K562 treated with DMSO at 1 percent for 4 hours (cell line): ENCODE data around the gene SELENOI. TPM values are rescaled to one million over a fixed set of nuclear protein-coding genes. Genes with fewer than 3 reads are reported as not detected.

Experiments
- total RNA-seq: library from RNA; unstranded; fragments of 300-600 nt; gene quantifications from 2 replicates; pipeline ENCODE4 v1.2.3, GENCODE V29; 2022; ENCODE audit not compliant: insufficient read depth

SELENOI gene
- 5.2 and 7.1 TPM in 2 replicates for total RNA-seq

GRCh38 chr2:26345545-26346453 lies at the start of gene SELENOI:
Gene SELENOI (plus strand): TSS chr2:26346143. CDS start chr2:26346233, 90 bp downstream.

GRCh38 chr2:26346454-26347053 lies 611 bp downstream of the SELENOI start, which contains the start of gene ADGRF3:
Gene ADGRF3 (minus strand): TSS chr2:26346789. CDS start chr2:26346234, 555 bp downstream.

GRCh38 chr2:26401739-26402541 lies 56.0 kb downstream of the SELENOI start, which contains the start of gene DRC1:
Gene DRC1 (plus strand): TSS chr2:26401920. CDS start chr2:26401990, 70 bp downstream.

Other genes with a start within 250 kb of the SELENOI start
- gene GAREM2, start 173.1 kb upstream of the SELENOI start, total RNA-seq: 9.5 and 22.1 TPM in 2 replicates
- gene HADHA, start 101.5 kb upstream of the SELENOI start, total RNA-seq: 232 and 253 TPM in 2 replicates
- gene HADHB, start 101.2 kb upstream of the SELENOI start, total RNA-seq: 82.1 and 82.2 TPM in 2 replicates
- gene ADGRF3, start 646 bp downstream of the SELENOI start, total RNA-seq: not detected in 2 replicates
- not detected in 2 replicates for gene DRC1, start 55.8 kb downstream of the SELENOI start, total RNA-seq
- gene OTOF, start 132.0 kb downstream of the SELENOI start, total RNA-seq: not detected in 2 replicates